HepG2 (cell line): ENCODE measurements around the gene CCNQ. TPM values are rescaled to one million over a fixed set of nuclear protein-coding genes. Genes with fewer than 3 reads are reported as not detected.

ENCODE experiments used
- CEBPZ ChIP-seq: IDR thresholded peaks from 2 replicates; pipeline ENCODE4 v1.6.1; 2012; ENCODE audit warnings: low read length, improper control_type of control experiment
- HIVEP1 ChIP-seq: sonication (generic); formaldehyde crosslinking; IDR thresholded peaks from 2 replicates; pipeline ENCODE4 v1.4.0; 2020; ENCODE audit warnings: mild to moderate bottlenecking, missing genetic modification reagents
- KLF11 ChIP-seq: IDR thresholded peaks from 2 replicates; pipeline ENCODE4 v1.6.1; 2016; ENCODE audit warnings: missing compliant biosample characterization
- RFX1 ChIP-seq: fragments of 450-650 bp; IDR thresholded peaks from 2 replicates; pipeline ENCODE4 v1.6.1; 2017
- RFXAP ChIP-seq: sonication (generic); formaldehyde crosslinking; IDR thresholded peaks from 2 replicates; pipeline ENCODE4 v1.4.0; 2020; ENCODE audit warnings: missing genetic modification reagents, borderline replicate concordance
- SMAD9 ChIP-seq: sonication (generic); formaldehyde crosslinking; IDR thresholded peaks from 2 replicates; pipeline ENCODE4 v1.5.1; 2020; ENCODE audit warnings: mild to moderate bottlenecking, missing genetic modification reagents
- SNAPC5 ChIP-seq: sonication (generic); formaldehyde crosslinking; IDR thresholded peaks from 2 replicates; pipeline ENCODE4 v1.8.1; 2023; ENCODE audit warnings: mild to moderate bottlenecking, missing genetic modification reagents, borderline replicate concordance
- STAG1 ChIP-seq: sonication (generic); formaldehyde crosslinking; IDR thresholded peaks from 2 replicates; pipeline ENCODE4 v1.4.0; 2020; ENCODE audit warnings: missing genetic modification reagents
- TFAP4 ChIP-seq: sonication (generic); IDR thresholded peaks from 2 replicates; pipeline ENCODE4 v1.6.1; 2016; ENCODE audit warnings: low read depth, borderline replicate concordance
- TRIM24 ChIP-seq: sonication (generic); formaldehyde crosslinking; IDR thresholded peaks from 2 replicates; pipeline ENCODE4 v1.8.0; 2022; ENCODE audit warnings: mild to moderate bottlenecking, missing genetic modification reagents
- ZBTB40 ChIP-seq, 2 experiments: fragments of 450-650 bp in 1 of 2; sonication (generic) in 1 of 2; formaldehyde crosslinking in 1 of 2; IDR thresholded peaks; 2 replicates each; pipeline versions ENCODE4 v1.6.1 to v1.8.0; 2016 to 2022; ENCODE audit warnings: antibody characterized with exemption in 1 of 2, mild to moderate bottlenecking in 1 of 2, missing genetic modification reagents in 1 of 2
- ZKSCAN8 ChIP-seq: IDR thresholded peaks from 2 replicates; pipeline ENCODE4 v1.6.1; 2016; ENCODE audit warnings: borderline replicate concordance, missing genetic modification reagents, missing compliant biosample characterization
- ZNF17 ChIP-seq: sonication (generic); formaldehyde crosslinking; IDR thresholded peaks from 2 replicates; pipeline ENCODE4 v1.5.0; 2020; ENCODE audit warnings: mild to moderate bottlenecking, missing genetic modification reagents
- polyA plus RNA-seq, 8 experiments: library from polyadenylated mRNA; depleted of rRNA in 3 of 8; stranded (reverse) in 7 of 8; unstranded in 1 of 8; fragments of >200 nt; fragmentation: Illumina TruSeq in 4 of 8; extraction: Trizol in 4 of 8; gene quantifications; 2 replicates each; pipeline versions ENCODE4 v1.2.1 to v1.2.3, GENCODE V29; 2011 to 2016; ENCODE audit warnings: low read depth in 4 of 8, missing spikeins in 1 of 8, mixed read lengths in 1 of 8; ENCODE audit not compliant: insufficient read depth in 1 of 8
- total RNA-seq, 5 experiments: library from RNA; depleted of rRNA; stranded (reverse); fragments of >200 nt; fragmentation: Illumina TruSeq; extraction: Trizol; gene quantifications; 2 replicates each; pipeline ENCODE4 v1.2.3, GENCODE V29; 2016; ENCODE audit warnings: low read depth in 1 of 5

CCNQ gene
- total and polyA plus RNA-seq, 2 of the 13 experiments (the other 11 are each of a cell fraction or from before 2014, with no cell fraction given) = 15.0 to 25.5 TPM

- no peak for TF ChIP-seq ZBTB40 (IDR thresholded peaks at IDR 0.05)
- no peak for TF ChIP-seq ZBTB40 (CRISPR knock-in tag; IDR thresholded peaks at IDR 0.05)
- no peak for TF ChIP-seq RFX1
- TF ChIP-seq TFAP4 = peak; percentile 73; the same call in 1 of the 2 replicates
- peak; percentile 15; the same call in 1 of the 2 replicates for TF ChIP-seq STAG1
- no peak for TF ChIP-seq TRIM24
- TF ChIP-seq HIVEP1 (CRISPR knock-in tag) = no peak
- no peak for TF ChIP-seq ZNF17 (CRISPR knock-in tag)
- TF ChIP-seq SMAD9 (CRISPR knock-in tag) = no peak
- 0 out of 2 replicates have a peak, but pooled peaks have one; percentile 28 for TF ChIP-seq SNAPC5 (CRISPR knock-in tag)
- TF ChIP-seq ZKSCAN8 = 0 out of 2 replicates have a peak, but pooled peaks have one; percentile 22
- no peak for TF ChIP-seq CEBPZ
- no peak for TF ChIP-seq KLF11 (CRISPR knock-in tag)
- TF ChIP-seq RFXAP = no peak
Observed at GRCh38 chrX:153627675-153628111, 28.8 kb upstream of the CCNQ start (continued).
